Activated CD4-positive, CD25-positive, alpha-beta regulatory T cell treated with anti-CD3 and anti-CD28 coated beads, Interleukin-2, amount 50 U/mL, for 24 hours (primary cell): ENCODE data around the gene PCSK5.
"Not testable (repeated sequence)": the region's sequence is repeated elsewhere in the genome, so short reads cannot be mapped to it uniquely, and the experiment has no call there.

Source experiments
- ATAC-seq, 2 donors: fragments of 150-1000 bp; cut with Tn5 transposase; one replicate each; pipeline ENCODE4 v1.10.0; 2021; ENCODE audit warnings: mild to moderate bottlenecking in 1 of 2, moderate library complexity in 1 of 2

Gene PCSK5

GRCh38 chr9:76269789-76270188 is 379.3 kb downstream of the PCSK5 start:
- ATAC-seq, result no peak

DNA sequence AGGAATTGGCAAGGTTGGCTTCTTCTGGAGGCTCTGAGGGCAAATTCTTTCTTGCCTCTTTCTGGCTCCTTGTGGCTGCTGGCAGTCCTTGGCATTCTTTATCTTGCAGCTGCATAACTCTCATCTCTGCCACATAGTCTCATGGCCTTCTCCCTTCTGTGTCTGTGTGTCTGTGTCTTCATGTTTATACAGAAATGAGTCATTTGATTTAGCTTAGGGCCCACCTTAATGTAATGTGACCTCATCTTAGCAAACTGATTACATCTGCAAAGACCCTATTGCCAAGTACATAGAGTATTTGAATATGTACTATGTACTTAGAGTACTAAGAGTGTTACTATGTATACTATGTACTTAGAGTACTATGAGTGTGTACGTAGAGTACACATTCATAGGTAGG is 381.3 kb downstream of the PCSK5 start:
- no peak for ATAC-seq

DNA sequence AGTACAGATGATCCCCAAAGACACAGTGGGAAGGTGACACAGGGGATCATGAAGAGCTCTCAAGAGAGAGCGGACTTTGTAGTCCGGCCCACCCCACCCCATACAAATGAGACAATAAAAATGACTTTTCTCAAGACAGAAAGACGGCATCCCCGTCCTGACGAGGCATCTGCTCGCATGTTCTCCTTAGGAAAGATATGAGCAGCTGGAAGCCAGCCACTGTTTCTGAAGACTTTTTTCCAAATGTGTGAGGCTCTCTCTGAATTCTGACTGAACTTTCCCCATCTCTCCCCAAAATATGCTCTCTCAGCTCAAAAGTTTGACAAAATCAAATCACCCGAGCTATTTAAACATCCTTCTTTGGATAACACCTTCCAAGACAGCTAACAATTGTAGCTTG is 398.6 kb downstream of the PCSK5 start:
- ATAC-seq, result no peak

DNA sequence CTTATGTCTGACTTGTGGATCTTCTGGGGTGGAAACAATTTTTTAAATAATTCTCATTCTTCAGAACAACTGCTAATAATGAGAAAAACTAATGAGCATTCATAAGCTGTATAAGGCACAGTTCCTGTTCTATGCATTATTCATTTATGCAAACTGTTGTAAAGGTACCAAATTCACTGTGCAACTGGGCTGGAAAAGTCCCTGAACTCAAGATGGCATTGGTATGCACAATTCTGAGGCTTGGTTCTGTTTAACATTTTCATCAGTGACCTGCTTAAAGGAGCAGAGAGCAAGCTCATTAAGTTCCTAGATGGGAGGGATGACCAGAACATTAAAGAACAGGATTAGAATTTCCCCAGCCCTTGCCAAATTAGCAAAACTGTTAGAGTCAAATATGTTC is 399.2 kb downstream of the PCSK5 start:
- ATAC-seq, result no peak

DNA sequence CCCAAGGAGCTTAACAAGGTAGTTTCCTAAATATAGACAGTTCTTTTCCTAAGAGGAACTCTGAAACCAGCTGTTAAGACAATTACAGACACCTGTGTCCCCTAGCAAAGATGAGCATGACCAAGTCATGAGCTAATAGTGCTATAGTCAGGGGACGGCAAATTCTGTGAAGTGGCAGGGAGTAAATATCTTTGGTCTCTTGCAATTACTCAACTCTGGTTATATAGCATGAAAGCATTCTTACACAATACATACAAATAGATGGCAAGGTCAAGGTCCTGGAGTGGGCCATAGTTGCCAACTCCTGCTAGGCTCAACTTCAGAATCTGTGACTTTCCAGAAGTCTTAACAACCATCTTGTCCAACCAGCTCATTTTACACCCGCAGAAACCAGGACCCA is 400.1 kb downstream of the PCSK5 start:
- no peak for ATAC-seq

- ATAC-seq, result no peak
These were observed 401.8 kb downstream of the PCSK5 start for GRCh38 chr9:76292246-76292645.

DNA sequence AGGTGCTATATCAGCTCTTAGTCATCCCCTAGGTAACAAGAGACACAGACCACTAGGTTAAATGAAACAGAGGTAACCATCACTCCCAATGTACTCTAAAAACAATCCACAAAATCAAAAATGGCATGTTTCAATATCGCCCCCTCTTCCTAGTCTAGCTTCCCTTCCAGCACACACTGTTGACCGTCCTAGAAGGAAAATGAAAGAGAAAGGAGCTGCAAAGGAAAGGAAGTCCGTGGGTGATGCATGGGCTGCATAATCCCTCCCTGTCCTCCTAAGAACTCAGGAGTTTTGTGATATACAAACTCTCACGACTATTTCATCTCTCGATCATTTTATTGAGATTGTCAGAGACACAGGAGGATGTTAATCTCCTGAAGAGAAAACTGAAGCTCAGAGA is 402.2 kb downstream of the PCSK5 start:
- no peak for ATAC-seq

- ATAC-seq, result no peak
These were observed 403.8 kb downstream of the PCSK5 start for GRCh38 chr9:76294301-76294700.

GRCh38 chr9:76296561-76297310 is 406.3 kb downstream of the PCSK5 start:
- no peak for ATAC-seq

GRCh38 chr9:76297721-76298239 is 407.3 kb downstream of the PCSK5 start:
- no peak for ATAC-seq

DNA sequence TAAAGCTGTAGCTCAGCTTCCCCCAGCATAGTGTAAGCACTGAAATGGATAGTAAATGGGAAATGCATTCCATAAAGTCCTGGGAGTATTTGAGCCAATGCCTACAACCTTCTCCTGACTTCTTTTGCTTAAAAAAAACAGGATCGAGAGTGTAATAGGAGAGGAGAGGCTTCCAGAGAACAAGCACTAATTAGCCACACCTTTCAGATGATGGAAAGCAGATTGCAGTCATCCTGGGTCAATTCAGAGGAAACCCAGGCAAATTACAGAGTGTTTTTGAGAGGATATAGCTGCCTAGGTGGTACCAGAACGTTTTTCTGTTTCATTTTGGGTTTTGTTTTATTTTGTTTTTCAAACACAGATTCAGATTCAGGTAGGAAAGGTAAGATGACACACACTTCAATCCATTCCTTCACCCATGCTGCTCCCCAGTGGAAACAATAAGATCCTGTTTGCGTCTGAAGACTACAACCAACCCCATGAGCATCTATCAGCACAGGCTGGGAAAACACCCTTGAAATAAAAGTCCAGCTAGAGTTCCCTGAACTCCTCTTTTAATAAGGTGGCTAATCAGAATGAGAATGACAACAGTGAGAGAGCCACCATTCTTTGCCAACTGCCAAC is 408.2 kb downstream of the PCSK5 start:
- ATAC-seq, result no peak

- ATAC-seq, result no peak
These were observed 412.1 kb downstream of the PCSK5 start for GRCh38 chr9:76302543-76302942.

GRCh38 chr9:76302947-76303550 is 412.6 kb downstream of the PCSK5 start:
- ATAC-seq, result no peak

DNA sequence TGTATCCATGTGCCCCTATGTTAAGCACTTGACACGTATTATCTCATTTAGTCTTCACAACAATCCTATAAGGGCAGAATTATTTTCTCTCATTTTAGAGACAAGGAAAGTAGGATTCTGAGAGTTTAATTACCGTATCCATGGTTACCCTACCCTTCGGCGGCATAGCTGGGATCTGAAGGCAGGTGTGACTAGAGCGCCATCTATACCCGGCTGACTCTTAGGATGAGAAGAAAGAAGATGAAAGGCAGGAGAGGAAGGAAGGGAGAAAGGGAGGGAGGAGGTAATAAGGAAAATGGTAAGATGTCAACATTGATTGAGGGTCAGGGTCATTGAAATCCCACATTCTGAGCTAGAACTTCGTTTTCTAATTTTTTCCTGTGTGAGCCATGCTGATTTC is 416.6 kb downstream of the PCSK5 start:
- not testable (repeated sequence) for ATAC-seq

GRCh38 chr9:76310577-76310976 is 420.1 kb downstream of the PCSK5 start:
- no peak for ATAC-seq

DNA sequence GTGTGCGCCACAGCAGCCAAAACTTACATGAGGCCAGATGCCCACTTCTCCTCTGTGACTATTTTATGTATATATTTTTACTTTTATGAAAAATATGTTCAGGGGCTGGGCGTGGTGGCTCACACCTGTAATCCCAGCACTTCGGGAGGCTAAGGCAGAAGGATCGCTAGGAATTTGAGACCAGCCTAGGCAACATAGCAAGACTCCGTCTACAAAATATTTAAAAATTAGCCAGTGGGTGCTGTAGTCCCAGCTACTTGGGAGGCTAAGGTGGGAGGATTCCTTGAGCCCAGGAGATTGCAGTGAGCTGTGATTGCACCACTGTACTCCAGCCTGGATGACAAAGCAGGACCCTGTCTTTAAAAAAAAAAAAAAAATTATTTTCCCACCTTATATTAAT is 420.5 kb downstream of the PCSK5 start:
- ATAC-seq, result no peak

DNA sequence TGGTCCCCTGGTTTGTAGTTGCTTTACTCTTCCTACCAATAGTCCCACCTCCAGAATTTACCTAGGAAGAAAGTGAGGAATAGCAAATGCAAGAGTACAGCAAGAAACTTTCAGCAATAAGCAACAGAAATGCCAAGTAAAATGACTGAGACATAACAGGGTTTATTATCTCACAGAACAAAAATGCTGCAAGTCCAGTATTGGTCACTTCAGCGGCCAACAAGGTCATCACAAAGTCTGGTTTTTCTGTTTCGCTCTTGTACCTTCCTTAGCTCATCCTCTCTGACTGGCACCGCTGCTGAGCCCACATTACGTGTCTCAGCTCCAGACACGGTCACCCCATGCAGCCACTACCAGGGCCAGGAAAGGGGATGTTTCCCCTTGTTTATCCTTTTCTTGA is 421.1 kb downstream of the PCSK5 start:
- ATAC-seq, result no peak

GRCh38 chr9:76313771-76314170 is 423.3 kb downstream of the PCSK5 start:
- ATAC-seq, result no peak

GRCh38 chr9:76314321-76314720 is 423.8 kb downstream of the PCSK5 start:
- ATAC-seq, result no peak

DNA sequence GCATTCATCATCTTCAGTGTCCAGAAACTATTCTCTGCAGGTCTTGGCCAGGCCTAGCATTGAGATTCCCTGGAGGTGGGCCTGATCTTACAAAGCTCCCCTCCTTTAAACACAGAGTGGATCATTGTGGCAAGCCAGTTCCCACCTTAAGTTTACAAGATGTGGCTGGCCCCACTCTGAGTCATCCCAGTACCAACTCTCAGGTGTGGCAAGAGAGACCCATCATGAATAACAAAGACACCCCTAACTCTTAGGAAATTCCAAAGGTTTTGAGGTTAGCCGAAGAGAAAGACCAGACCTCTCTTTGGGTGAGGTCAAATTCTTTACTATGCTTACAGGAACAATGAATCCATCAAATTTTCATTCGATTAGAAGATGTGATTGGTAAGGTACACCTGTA is 425.6 kb downstream of the PCSK5 start:
- ATAC-seq, result no peak

DNA sequence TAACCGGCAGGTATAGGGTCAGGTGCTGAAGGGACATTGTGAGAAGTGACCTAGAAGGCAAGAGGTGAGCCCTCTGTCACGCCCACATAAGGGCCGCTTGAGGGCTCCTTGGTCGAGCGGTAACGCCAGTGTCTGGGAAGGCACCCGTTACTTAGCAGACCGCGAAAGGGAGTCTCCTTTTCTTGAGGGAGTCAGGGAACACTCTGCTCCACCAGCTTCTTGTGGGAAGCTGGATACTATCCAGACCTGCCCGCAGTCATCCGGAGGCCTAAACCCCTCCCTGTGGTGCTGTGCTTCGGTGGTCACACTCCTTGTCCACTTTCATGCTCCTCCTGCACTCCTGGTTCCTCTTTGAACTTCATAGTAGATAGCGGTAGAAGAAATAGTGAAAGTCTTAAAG is 429.0 kb downstream of the PCSK5 start:
- not testable (repeated sequence) for ATAC-seq

DNA sequence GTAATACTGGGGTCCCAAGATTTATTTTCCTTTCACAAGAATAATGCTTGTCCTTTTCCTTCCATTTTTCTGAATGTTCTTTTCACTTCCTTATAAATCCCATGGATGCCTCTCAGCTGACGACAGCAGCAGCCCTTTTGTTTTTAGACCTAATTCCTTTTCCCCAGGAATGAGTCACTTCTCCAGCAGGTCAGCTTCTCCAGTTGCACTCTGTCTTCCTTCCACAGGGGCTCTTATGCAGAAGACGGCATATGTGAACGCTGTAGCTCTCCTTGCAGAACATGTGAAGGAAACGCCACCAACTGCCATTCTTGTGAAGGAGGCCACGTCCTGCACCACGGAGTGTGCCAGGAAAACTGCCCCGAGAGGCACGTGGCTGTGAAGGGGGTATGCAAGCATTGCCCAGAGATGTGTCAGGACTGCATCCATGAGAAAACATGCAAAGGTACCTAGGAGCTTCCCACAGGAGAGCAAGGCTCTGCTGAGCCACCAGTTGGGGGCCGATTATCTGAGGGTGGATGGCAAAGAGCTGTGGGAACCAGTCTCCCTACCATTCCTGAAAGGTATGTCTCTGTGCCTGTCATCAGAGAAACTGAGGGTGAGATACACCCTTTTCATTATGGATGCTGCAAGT is 430.8 kb downstream of the PCSK5 start:
- ATAC-seq, result no peak

DNA sequence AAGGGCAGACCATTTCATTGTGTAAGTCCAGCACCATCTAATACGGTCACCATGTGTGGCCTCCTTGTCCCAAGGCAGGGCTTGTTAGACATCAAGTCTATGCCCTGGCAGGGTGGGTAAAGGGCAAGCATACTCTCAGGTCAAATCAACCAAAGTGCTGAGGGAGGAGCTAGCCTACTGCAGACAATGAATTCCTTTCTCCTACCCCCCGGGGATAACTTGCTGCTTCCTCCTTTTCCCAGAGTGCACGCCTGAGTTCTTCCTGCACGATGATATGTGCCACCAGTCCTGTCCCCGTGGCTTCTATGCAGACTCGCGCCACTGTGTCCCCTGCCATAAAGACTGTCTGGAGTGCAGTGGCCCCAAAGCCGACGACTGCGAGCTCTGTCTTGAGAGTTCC is 432.3 kb downstream of the PCSK5 start:
- ATAC-seq, result no peak

GRCh38 chr9:76323490-76323889 is 433.0 kb downstream of the PCSK5 start:
- ATAC-seq, result no peak
